HepG2 (cell line): Measurements from ENCODE around the gene NT5DC2. TPM values are rescaled to one million over a fixed set of nuclear protein-coding genes. Genes with fewer than 3 reads are reported as not detected.
A peak's percentile ranks its signal among the peaks of the same experiment; 100 is the strongest.

Experiments used
- AGO2 ChIP-seq: fragments of 200-400 bp; formaldehyde crosslinking; optimal IDR thresholded peaks from 2 replicates; pipeline ENCODE3; 2017; ENCODE audit warnings: mild to moderate bottlenecking, low read depth, low read length, moderate library complexity
- ARHGAP35 ChIP-seq: sonication (generic); formaldehyde crosslinking; IDR thresholded peaks from 2 replicates; pipeline ENCODE4 v1.9.0; 2022; ENCODE audit warnings: mild to moderate bottlenecking, inconsistent platforms, moderate library complexity, missing genetic modification reagents, borderline replicate concordance
- ARNT ChIP-seq: fragments of 450-650 bp; IDR thresholded peaks from 2 replicates; pipeline ENCODE4 v1.6.1; 2017
- DZIP1 ChIP-seq: sonication (generic); formaldehyde crosslinking; IDR thresholded peaks from 2 replicates; pipeline ENCODE4 v1.5.0; 2020; ENCODE audit warnings: mild to moderate bottlenecking, missing genetic modification reagents
- NFYB ChIP-seq: sonication (generic); formaldehyde crosslinking; IDR thresholded peaks from 2 replicates; pipeline ENCODE4 v1.4.0; 2020; ENCODE audit warnings: missing genetic modification reagents
- RAD21 ChIP-seq: fragments of 450-650 bp; formaldehyde crosslinking; IDR thresholded peaks from 2 replicates; pipeline ENCODE4 v1.5.0; 2020; ENCODE audit warnings: mild to moderate bottlenecking
- SALL1 ChIP-seq: sonication (generic); formaldehyde crosslinking; IDR thresholded peaks from 2 replicates; pipeline ENCODE4 v1.8.0; 2022; ENCODE audit warnings: mild to moderate bottlenecking, missing genetic modification reagents
- SP2 ChIP-seq: sonication (generic); formaldehyde crosslinking; IDR thresholded peaks from 2 replicates; pipeline ENCODE4 v1.5.1; 2020; ENCODE audit warnings: mild to moderate bottlenecking, missing genetic modification reagents
- SRY ChIP-seq: sonication (generic); formaldehyde crosslinking; IDR thresholded peaks from 2 replicates; pipeline ENCODE4 v1.8.0; 2022; ENCODE audit warnings: mild to moderate bottlenecking, missing genetic modification reagents
- YY1 ChIP-seq: IDR thresholded peaks from 2 replicates; pipeline ENCODE4 v1.6.1; 2011; ENCODE audit warnings: low read length, low read depth, moderate library complexity, mild to moderate bottlenecking; ENCODE audit not compliant: insufficient read depth, insufficient replicate concordance
- ZMAT3 ChIP-seq: sonication (generic); formaldehyde crosslinking; conservative IDR thresholded peaks from 2 replicates; pipeline ENCODE4 v1.7.0; 2021; ENCODE audit warnings: missing genetic modification reagents
- ZNF30 ChIP-seq: sonication (generic); formaldehyde crosslinking; IDR thresholded peaks from 2 replicates; pipeline ENCODE4 v1.5.0; 2020; ENCODE audit warnings: mild to moderate bottlenecking, missing genetic modification reagents
- ZNF329 ChIP-seq: sonication (generic); formaldehyde crosslinking; IDR thresholded peaks from 2 replicates; pipeline ENCODE4 v1.9.0; 2021; ENCODE audit warnings: low read depth, mild to moderate bottlenecking, missing genetic modification reagents
- ZNF446 ChIP-seq: sonication (generic); formaldehyde crosslinking; IDR thresholded peaks from 2 replicates; pipeline ENCODE4 v1.5.0; 2020; ENCODE audit warnings: mild to moderate bottlenecking, missing genetic modification reagents
- ZNF549 ChIP-seq: sonication (generic); formaldehyde crosslinking; IDR thresholded peaks from 2 replicates; pipeline ENCODE4 v1.5.0; 2020; ENCODE audit warnings: missing genetic modification reagents
- polyA plus RNA-seq, 8 experiments: library from polyadenylated mRNA; depleted of rRNA in 3 of 8; stranded (reverse) in 7 of 8; unstranded in 1 of 8; fragments of >200 nt; fragmentation: Illumina TruSeq in 4 of 8; extraction: Trizol in 4 of 8; gene quantifications; 2 replicates each; pipeline versions ENCODE4 v1.2.1 to v1.2.3, GENCODE V29; 2011 to 2016; ENCODE audit warnings: low read depth in 4 of 8, missing spikeins in 1 of 8, mixed read lengths in 1 of 8; ENCODE audit not compliant: insufficient read depth in 1 of 8
- total RNA-seq, 5 experiments: library from RNA; depleted of rRNA; stranded (reverse); fragments of >200 nt; fragmentation: Illumina TruSeq; extraction: Trizol; gene quantifications; 2 replicates each; pipeline ENCODE4 v1.2.3, GENCODE V29; 2016; ENCODE audit warnings: low read depth in 1 of 5
- TF ChIP-seq, protein P1 (sequence below): sonication (generic); formaldehyde crosslinking; IDR thresholded peaks from 2 replicates; pipeline ENCODE4 v1.4.0; 2020; ENCODE audit warnings: low read depth, mild to moderate bottlenecking, missing genetic modification reagents
- TF ChIP-seq, protein P2 (sequence below): sonication (generic); formaldehyde crosslinking; IDR thresholded peaks from 2 replicates; pipeline ENCODE4 v1.5.1; 2020; ENCODE audit warnings: mild to moderate bottlenecking, moderate library complexity, missing genetic modification reagents

Gene NT5DC2
- total and polyA plus RNA-seq, 2 of the 13 experiments (the other 11 are each of a cell fraction or from before 2014, with no cell fraction given) = 131 to 240 TPM

- TF ChIP-seq AGO2 (peak; percentile 86), ZNF549 (CRISPR knock-in tag) (no peak), RAD21 (CRISPR knock-in tag) (peak; percentile 38; the same call in 1 of the 2 replicates), YY1 (peak; percentile 17), SP2 (CRISPR knock-in tag) (peak; percentile 49; the same call in 1 of the 2 replicates), ARNT (no peak), ZNF329 (CRISPR knock-in tag) (0 out of 2 replicates have a peak, but pooled peaks have one; percentile 25), NFYB (peak; percentile 8; the same call in 1 of the 2 replicates), SRY (CRISPR knock-in tag) (no peak), ZMAT3 (CRISPR knock-in tag) (0 out of 2 replicates have a peak, but pooled peaks have one; percentile 1), SALL1 (CRISPR knock-in tag) (0 out of 2 replicates have a peak, but pooled peaks have one; percentile 18), ARHGAP35 (no peak), ZNF446 (CRISPR knock-in tag) (peak; percentile 85), ZNF30 (CRISPR knock-in tag) (0 out of 2 replicates have a peak, but pooled peaks have one; percentile 60), DZIP1 (no peak)
- TF ChIP-seq, protein P1, sequence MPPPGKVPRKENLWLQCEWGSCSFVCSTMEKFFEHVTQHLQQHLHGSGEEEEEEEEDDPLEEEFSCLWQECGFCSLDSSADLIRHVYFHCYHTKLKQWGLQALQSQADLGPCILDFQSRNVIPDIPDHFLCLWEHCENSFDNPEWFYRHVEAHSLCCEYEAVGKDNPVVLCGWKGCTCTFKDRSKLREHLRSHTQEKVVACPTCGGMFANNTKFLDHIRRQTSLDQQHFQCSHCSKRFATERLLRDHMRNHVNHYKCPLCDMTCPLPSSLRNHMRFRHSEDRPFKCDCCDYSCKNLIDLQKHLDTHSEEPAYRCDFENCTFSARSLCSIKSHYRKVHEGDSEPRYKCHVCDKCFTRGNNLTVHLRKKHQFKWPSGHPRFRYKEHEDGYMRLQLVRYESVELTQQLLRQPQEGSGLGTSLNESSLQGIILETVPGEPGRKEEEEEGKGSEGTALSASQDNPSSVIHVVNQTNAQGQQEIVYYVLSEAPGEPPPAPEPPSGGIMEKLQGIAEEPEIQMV = peak; percentile 49; the same call in 1 of the 2 replicates
- TF ChIP-seq, protein P2, sequence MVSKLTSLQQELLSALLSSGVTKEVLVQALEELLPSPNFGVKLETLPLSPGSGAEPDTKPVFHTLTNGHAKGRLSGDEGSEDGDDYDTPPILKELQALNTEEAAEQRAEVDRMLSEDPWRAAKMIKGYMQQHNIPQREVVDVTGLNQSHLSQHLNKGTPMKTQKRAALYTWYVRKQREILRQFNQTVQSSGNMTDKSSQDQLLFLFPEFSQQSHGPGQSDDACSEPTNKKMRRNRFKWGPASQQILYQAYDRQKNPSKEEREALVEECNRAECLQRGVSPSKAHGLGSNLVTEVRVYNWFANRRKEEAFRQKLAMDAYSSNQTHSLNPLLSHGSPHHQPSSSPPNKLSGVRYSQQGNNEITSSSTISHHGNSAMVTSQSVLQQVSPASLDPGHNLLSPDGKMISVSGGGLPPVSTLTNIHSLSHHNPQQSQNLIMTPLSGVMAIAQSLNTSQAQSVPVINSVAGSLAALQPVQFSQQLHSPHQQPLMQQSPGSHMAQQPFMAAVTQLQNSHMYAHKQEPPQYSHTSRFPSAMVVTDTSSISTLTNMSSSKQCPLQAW (CRISPR knock-in tag) = 0 out of 2 replicates have a peak, but pooled peaks have one; percentile 36
These were observed 627 bp downstream of the NT5DC2 start (continued) for GRCh38 chr3:52532838-52533622.
